ENCODE measurements around the gene IQSEC3.
A peak's percentile ranks its signal among the peaks of the same experiment; 100 is the strongest.

The IQSEC3 gene

DNA sequence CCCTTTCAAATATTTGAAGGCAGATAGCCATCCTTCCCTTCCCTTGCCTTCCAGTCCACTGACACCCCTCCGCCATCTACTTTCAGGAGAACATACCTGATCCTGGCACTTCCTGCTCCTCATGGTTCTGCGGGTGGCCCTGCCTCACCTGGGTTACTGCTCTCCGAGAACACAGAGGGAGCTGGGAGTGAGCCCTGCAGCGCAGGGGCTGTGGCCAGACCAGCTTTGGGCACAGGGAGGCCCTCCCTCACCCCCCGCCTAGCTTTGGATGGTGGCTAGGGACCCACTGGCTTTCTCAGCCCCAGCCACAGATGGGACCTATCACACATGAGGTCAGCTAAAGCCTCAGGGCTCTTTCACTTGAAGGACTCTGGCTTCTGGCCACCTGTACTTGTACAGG, 12.4 kb downstream of the IQSEC3 start:
- no peak for DNase-seq (ENCODE audit: low read depth, low spot score)

DNA sequence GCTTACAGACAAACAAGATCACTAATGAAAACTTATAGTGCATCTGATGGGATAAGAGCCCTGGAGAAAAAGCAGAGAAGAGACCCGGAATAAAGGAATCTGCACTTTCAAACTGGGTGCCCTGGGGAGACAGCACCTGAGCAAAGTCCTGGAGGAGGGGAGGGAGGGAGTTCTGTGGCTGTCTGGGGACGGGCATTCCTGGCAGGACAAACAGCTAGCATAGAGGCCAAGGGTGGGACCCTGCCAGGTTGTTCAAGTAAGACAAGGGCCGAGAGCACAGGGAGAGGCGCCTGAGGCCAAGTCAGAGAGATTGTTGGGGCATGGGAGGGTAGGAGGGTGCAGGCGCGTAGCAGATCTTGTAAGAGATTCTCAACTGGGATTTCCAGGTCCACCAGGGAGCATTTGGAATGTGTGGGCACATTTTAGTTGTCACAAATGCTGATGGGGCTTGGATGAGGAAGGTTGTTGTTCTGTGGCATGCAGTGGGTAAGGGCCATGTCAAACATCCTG, 14.2 kb downstream of the IQSEC3 start:
- no peak for DNase-seq (ENCODE audit: low read depth, low spot score)

DNA sequence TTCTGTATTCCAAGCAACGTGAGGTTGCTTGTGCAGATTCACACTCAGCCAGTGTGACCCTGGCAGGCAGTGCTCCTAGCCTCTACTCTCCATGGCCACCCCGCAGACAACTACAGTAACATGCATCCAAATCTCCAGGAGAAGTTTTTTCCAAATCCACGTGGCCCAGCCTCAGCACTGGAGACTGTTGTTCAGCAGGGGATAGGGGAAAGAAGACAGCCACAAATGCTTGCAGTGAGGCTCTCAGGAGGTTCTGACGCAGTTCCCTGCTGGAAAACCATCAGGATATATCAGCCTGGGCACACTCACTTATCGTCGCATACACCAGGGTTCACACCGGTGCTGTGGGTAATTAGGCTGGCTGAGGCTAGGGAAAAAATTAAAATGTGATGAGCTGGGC, 16.2 kb downstream of the IQSEC3 start:
- DNase-seq (ENCODE audit: low read depth, low spot score): no peak

DNA sequence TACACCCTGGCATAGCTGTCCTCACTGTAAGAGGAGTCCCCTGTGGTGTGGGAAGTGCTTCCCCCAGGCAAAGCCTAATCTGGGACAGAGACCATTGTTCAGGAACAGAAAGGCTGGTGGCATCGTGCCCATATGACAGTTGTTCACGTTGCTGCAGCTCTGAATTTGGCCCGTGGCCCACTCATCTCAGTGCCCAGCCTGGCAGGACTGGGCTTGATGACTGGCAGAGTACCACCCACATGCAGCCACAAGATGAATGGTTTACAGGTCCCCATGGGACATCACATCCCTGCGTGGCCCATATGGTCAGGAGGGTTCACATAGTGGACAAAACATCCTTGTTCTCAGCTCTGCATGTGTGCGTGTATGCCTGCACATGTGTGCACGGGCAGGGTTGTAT, 17.5 kb downstream of the IQSEC3 start:
- no peak for DNase-seq (ENCODE audit: low read depth, low spot score)

DNA sequence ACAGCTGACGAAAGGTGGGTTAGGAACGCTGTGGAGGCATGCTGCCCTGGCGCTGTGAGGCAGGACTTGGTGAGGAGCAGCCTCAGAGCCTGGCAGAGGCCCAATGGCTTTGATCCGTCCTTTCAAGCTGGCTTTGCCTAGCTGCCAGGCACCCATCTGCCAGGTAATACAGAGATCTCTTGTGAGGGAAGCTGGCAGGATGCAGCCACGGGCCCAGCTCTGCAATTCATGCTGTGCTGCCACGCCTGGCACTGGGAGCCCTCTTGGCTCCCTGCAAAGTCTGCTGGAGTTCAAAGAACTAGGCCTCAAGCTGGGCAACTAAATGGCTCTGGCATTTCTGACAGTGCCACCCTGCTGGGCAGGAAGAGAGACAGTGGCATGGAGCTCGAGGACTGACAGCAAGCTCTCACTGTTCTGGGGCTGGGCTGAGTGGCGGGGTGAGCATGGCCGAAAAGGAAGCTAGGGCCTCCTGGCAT, 18.7 kb downstream of the IQSEC3 start:
- no peak for DNase-seq (ENCODE audit: low read depth, low spot score)

DNA sequence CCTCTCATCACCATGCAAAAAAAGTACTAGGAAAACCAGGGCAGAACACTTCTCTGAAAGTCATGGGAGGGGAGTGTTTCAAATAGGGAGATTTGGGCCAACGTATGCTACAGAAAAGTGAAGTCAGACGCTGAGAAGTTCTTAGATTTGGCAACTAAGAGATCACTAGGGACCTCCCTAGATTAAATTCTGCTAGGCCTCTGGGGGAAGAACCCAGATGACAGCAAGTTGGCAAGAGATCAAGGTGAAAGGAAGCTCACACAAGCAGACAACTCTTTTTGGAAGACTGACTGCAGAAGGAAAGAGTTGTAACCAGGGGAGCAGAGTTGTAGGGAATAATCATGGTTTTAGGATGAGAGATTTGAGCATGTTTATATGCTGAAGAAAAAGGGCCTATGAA, 20.7 kb downstream of the IQSEC3 start:
- DNase-seq (ENCODE audit: low read depth, low spot score): no peak

DNA sequence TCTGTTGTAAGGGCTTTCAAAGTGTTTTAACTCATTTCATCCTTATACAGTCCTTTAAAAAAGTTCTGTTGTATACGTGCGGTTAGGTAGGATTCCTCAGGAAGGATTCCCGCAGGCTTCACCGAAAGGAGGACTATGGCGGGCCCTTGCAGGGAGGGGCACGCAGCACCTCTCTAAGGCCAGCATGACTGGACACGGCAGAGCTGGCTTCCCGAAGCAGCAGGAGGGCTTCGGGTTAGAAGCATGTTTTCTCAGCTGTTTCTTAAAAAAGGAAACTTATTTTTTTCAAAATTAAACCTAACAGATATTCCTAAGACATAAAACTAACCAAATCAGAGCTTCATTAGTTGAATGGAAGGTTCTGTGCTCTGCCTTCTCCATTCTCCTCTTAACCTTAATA, 21.3 kb downstream of the IQSEC3 start:
- DNase-seq (ENCODE audit: low read depth, low spot score): no peak

DNA sequence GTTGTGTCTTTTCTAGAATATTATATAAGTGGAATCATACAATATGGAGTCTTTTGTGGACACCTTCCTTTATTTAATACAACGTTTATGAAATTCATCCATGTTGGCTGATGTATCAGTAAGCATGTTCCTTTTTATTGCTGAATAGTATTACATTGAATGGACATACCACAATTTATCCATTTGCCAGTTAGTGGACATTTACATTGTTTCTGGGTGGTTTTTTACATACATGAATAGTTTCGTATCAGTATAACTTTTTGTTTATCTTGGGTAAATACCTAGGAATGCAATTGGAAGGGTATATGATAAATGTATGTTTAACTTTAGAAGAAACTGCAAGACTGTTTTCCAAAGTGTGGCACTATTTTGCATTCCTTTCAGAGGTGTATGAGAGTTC, 23.1 kb downstream of the IQSEC3 start:
- no peak for DNase-seq (ENCODE audit: low read depth, low spot score)

DNA sequence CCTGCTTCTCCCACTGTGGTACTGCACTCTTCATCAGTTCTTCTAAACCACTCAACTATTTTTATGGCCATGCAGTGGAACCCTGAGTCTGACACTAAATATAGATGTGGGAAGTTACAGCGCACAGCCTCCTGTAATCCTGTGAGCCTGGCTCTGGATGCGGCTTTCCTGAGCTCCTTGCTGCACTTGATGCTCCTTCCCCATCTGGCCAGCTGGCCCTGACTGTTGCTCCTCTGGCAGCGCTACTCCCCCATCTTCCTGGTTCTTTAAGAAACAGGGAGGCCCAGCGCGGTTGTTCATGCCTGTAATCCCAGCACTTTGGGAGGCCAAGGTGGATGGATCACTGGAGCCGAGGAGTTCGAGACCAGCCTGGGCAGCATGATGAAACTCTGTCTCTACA, 24.6 kb downstream of the IQSEC3 start:
- no peak for DNase-seq (ENCODE audit: low read depth, low spot score)

DNA sequence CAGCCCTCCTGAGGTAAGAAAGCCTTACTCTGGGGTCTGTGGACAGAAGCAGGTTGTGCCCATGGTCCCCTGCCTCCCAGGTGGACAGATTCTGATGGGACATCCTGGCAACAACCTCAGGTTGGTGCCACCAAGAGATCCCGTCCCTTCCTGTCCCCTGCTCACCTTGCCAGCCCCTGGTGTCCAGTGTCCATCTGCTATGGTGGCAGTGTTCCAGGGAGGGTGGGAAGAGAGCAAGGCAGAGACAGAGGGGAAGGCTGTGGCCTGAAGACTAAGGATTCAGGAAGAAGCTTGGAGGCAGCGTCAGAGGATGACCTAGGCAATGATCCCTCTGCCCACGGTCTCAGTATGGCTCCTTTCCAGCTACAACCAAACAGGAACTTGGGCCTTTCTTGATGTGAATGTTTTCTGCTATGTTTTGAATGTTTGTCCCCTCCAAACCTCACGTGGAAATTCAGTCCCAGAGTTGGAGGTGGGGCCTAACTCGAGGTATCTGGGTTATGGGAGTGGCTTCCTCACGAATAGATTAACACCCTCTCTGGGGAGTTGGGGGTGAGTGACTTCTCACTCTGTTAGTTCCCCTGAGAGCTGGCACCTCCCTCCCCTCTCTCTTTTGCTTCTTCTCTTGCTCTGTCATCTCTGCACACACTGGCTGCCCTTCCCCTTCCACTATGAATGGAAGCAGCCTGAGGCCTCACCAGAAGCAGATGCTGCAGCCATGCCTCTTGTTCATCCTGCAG, 26.9 kb downstream of the IQSEC3 start:
- no peak for DNase-seq (ENCODE audit: low read depth, low spot score)

DNA sequence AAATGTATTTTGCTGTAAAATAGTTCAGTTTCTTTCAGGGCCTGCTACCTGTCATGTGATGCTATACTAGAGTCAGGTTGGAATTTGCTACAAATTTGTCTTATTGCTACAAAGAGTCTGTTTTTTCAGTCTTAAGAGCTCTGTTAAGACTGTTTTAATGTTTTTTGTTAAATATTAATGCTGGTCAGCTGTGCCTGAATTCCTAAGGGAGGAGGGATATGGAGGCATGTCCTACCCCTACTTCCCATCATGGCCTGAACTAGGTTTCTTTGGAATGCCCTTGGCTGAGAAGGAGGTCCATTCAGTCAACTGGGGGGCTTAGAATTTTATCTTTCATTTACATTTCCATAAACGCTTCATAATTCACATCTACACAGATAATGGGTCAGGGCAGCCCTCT, 30.0 kb downstream of the IQSEC3 start:
- DNase-seq (ENCODE audit: low read depth, low spot score): no peak

DNA sequence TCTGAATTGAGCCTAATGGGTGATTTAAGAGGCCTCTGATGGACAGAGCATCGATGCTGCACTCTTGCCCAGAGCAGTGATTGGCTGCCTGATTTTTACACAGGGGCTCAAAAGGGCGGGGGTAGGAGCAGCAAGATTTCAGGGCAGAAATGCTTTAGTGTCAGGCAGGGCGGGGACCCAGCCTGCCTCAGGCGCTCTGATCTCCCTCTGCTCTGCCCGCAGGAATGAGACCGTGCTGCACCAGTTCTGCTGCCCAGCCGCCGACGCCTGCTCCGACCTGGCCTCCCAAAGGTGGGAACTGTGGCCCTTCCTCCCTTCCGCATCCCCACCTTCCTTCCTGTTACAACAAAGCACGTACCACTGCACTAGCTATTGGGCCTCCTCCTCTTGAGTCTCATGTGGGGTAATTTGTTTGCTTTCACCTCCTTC, 32.4 kb downstream of the IQSEC3 start:
- DNase-seq (ENCODE audit: low read depth, low spot score): no peak

DNA sequence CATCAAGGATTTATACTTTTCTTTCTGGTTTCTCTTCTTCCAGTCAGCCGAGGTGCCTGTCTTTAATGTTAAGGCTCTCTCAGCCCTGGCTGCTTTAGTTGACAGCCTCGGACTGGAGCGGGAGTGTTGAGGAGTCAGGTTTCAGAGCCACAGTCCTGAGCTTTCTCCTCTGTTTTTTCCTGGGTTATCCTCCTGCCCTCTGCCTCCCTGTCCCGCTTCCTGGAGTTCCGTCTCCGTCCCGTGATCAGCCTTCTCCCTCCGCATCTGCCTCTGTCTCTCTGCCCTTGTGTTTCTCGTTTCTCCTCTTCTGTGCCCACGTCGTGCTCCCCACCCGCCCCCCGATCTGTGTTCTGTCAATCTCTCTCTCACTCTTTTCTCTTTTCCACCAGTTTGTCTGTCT, 33.0 kb downstream of the IQSEC3 start:
- no peak for DNase-seq (ENCODE audit: low read depth, low spot score)

DNA sequence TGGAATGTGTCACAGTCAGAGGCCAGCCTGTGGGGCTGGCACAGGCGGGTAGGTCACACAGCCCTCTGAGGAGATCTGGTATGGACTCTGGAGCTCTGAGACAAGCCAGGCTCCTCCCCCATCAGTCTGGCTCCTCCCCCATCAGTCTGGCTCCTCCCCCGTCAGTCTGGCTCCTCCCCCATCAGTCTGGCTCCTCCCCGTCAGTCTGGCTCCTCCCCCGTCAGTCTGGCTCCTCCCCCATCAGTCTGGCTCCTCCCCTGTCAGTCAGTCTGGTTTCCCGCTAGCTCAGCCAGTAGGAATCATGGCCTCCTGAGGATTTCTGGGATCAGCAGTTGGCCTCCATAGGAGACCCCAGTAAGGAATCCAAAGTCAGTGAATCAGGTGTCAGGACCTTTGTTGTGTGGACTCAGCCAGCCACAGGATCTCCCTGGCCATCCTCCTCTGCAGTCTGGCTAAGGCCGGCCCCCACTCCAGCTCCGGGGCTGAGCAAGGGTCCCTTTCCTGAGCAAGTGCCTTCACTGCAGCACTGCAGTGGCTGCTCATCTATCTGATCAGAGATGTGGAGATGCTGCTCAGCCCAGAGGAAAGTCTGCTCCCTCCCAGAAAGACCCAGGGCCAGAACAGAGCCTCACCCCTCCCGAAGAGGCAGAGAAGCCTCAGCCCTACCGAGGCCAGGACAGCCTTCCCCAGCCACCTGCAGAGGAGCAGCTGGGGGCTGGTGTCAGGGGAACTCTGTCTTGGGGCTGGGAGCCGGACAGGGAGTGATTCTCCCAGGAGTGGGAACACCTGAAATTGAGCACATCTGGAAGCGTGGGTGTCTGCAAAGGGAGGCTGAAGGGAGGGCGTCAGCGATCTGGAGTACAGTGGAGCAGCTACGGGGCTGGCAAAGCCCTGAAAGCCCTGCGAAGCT, 35.7 kb downstream of the IQSEC3 start:
- no peak for DNase-seq (ENCODE audit: low read depth, low spot score)

DNA sequence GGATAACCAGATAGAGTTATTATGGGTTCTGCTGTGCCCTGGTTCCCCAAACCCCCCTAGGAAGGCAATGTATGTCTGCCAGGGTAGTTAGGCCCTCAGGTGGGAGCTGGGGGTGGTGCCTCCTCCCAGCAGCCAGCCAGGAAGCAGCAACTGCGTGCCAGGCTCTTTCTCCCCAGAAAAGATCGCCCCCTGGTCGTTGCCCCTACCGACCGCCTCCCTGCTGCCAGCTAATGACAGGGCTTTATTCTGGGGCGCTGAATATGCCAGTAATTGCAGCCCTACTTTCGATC, 36.3 kb downstream of the IQSEC3 start:
- DNase-seq (ENCODE audit: low read depth, low spot score): no peak

DNA sequence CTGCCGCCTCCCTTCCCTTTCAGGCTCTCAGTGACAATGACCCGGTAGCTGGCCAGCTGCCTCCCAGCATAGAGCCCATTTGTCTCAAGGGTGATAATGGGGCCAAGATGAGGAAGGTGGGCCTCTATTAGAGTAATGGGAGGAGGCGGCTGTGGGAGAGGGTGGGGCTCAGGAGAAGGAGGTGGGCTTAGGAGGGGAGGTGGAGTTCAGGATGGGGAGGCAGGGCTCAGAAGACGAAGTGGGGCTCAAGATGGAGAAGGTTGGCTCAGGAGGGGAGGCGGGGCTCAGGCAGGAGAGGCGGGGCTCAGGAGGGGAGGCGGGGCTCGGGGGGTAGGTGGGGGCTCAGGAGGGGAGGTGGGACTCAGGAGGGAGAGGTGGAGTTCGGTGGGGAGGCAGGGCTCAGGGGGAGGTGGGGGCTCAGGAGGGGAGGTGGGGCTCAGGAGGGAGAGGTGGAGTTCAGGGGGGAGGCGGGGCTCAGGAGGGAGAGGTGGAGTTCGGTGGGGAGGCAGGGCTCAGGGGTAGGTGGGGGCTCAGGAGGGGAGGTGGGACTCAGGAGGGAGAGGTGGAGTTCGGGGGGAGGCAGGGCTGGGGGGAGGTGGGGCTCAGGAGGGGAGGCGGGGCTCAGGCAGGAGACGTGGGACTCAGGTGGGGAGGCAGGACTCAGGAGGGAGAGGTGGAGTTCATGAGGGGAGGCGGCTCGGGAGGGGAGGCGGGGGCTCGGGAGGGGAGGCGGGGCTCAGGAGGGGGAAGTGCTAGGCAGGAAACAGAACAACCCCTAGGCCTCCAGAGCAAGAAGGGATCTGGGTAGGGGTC, 36.8 kb downstream of the IQSEC3 start:
- DNase-seq (ENCODE audit: low read depth, low spot score): peak; percentile 67

DNA sequence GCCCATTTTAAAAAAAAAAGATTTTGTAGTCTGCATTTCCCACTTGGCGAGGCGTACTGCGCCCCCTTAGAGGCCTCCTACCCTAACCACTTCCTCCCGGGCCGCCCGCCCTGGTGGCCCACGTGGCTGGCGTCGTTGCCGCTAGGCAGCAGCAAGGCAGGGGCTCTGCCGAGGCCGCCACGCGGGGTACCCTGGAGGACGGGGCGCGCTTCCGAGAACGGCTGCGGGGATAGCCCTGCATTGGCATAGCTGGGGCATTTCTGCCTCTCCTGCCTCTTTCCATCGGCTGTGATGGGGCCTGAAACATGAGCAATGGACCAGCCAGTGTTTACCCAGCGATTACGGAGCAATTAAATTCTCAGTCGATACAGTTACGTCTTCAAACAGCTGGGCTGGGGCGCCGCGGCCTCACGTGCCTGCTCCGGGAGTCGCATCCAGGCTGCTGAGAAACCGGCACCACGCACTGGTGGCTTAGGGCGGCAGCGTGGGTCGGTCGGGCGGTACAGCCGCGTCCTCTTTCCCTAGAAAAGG, 38.0 kb downstream of the IQSEC3 start:
- DNase-seq (ENCODE audit: low read depth, low spot score): no peak

DNA sequence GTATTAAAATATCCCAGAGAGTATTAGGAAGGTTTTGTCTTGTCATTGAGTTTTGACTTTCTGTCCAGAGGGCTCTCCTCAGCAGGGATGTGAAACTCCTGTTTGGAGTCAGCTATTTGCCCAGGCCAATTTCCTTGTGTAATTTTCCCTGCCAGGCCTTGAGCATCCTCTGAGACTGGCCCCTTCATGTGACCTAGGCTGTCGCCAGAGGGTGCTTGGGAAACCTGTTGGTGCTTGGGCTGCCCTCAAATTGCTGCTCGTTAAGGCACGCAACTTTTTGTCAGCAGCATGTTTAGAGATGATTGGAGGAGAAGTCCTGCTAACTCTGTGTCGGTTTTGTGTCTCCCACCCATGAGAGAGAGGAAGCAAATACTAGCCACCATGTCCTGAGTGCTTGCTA, 39.1 kb downstream of the IQSEC3 start:
- no peak for DNase-seq (ENCODE audit: low read depth, low spot score)

DNA sequence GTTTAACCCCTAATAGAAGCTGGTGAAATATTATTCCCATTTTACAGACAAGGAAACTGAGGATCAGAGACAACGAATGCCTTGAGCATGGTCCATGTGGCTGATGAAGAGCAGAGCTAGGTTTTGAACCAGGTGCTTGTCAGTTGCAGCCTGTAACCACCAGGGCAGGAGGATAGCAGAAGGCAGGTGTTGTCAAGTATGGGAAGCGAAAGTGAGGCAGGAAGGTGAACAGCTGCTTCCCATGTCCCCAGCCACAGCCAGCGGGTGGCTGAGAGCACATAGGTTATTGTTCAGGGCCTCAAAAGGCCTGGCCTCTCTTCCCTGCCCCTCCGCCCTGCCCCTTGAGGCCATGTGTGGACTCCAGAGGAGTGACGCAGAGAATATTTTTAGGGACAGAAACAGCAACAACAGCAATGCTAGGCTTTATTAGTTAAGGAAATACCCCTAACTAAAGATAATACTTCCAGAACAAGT, 39.6 kb downstream of the IQSEC3 start:
- peak; percentile 61 for DNase-seq (ENCODE audit: low read depth, low spot score)

DNA sequence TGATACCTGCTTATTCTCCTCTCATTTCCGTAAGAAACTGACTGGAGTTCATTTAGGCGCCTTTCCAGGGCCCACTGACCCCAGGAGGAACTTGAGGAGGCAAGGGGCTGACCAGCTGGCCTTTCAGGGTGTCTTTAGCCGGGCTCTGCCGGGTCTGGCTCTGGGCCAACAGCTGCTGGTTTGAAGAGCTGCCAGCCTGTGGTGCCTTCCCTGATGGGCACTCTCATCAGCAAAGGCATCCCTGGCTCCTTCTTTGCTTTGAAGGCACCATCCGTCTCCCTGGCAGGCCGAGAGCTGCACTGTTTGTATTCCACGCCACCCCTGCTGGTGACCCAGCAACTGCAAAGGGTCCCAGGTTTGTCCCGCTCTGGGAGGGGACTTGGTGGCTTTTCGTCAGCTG, 42.0 kb downstream of the IQSEC3 start:
- DNase-seq (ENCODE audit: low read depth, low spot score): no peak

DNA sequence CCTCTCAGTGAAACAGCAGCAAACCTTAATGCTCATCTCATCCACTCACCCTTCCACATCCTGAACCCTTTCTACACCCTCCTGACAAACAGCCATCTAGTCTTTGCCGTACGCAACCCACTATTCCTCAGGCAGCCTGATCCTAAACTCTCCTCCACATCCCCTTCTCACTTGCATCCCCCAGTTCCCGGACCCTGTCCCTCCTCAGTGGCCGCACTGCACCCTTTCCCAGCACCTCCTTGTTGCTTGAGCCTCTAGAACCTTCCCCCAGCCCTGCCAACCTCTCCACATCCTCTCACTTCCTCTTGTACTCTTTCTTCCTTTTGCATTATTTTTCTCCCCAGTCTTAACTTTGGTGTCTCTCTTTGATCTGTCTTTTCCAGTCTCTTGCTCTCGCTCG, 42.9 kb downstream of the IQSEC3 start:
- no peak for DNase-seq (ENCODE audit: low read depth, low spot score)

DNA sequence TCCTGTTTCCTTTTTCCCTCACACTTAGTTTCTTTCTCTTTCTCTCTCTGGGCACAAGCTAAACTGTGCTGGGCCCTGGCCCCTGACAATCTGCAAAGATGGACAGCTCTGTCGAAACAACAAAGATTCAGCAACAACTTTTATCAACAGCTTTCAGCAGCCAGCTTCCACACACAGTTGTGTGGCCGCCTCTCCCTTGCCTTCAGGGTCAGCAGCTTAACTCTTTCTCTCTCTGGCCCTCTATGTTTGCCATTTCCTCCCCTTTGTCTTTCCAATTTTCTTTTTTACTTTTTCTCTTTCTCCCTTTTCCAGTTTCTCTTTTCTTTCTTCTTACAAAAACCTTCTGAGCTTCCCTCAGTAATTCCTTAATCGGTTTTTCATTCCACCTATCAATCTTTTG, 43.3 kb downstream of the IQSEC3 start:
- DNase-seq (ENCODE audit: low read depth, low spot score): no peak
